ENCODE results near the gene HS3ST3A1.

The HS3ST3A1 gene

GRCh38 chr17:13600475-13601321 is 1.0 kb downstream of the HS3ST3A1 start:
- no peak for TF ChIP-seq CTCF (IDR thresholded peaks at IDR 0.05; ENCODE audit: low read depth, low read length, missing control alignments)
- no peak for DNase-seq (ENCODE audit: low read depth)
- in situ Hi-C loops (cut with HindIII; ENCODE audit: low sequenced_read_pairs): no loop called here
- peak overlapping the region; percentile 70 for H3K4me3 ChIP-seq (ENCODE audit: low read depth, low read length)

DNA sequence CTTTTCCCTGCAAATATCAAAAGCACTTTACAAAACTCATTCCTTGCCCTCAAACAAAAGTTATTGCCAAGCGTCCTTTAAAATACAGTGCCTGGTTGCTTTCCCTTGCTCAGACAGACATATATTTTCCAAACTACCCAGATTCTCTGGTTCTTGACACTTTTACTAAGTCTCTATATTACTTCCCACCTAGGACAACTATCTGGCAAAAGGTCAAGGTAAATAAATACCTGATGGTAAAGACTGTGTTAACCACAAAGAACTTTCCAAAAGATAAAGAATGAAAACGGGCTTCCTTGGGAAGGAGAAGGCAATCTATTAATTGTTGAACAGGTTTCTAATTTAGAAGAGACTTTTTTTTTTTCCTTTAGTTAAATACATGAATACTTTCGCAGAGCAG is 1.9 kb downstream of the HS3ST3A1 start:
- in situ Hi-C loops (cut with HindIII; ENCODE audit: low sequenced_read_pairs): no loop called here
- no peak for TF ChIP-seq CTCF (IDR thresholded peaks at IDR 0.05; ENCODE audit: low read depth, low read length, missing control alignments)
- H3K4me3 ChIP-seq (ENCODE audit: low read depth, low read length): peak overlapping the region; percentile 70
- no peak for DNase-seq (ENCODE audit: low read depth)

DNA sequence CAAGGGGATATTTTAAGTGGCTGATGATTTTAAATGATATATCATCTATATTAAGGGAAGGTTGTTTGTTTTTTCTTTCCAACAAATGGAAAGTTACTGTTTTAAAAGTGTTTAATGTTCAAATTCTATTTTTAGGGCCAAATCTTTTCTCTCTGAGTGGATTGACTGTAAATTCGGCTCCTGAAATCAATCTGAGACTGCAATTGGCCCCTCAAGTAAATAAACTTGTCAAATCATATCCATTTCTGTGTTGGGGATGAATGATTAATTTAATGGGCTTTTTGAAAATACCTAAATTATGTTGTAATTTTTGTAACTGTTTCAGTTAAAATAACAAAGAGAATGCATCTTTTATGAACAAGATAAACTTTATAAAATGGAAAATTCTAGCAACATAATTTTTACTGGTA is 2.6 kb downstream of the HS3ST3A1 start:
- no peak for TF ChIP-seq CTCF (IDR thresholded peaks at IDR 0.05; ENCODE audit: low read depth, low read length, missing control alignments)
- in situ Hi-C loops (cut with HindIII; ENCODE audit: low sequenced_read_pairs): no loop called here
- peak overlapping the region; percentile 70 for H3K4me3 ChIP-seq (ENCODE audit: low read depth, low read length)
- DNase-seq (ENCODE audit: low read depth): no peak

DNA sequence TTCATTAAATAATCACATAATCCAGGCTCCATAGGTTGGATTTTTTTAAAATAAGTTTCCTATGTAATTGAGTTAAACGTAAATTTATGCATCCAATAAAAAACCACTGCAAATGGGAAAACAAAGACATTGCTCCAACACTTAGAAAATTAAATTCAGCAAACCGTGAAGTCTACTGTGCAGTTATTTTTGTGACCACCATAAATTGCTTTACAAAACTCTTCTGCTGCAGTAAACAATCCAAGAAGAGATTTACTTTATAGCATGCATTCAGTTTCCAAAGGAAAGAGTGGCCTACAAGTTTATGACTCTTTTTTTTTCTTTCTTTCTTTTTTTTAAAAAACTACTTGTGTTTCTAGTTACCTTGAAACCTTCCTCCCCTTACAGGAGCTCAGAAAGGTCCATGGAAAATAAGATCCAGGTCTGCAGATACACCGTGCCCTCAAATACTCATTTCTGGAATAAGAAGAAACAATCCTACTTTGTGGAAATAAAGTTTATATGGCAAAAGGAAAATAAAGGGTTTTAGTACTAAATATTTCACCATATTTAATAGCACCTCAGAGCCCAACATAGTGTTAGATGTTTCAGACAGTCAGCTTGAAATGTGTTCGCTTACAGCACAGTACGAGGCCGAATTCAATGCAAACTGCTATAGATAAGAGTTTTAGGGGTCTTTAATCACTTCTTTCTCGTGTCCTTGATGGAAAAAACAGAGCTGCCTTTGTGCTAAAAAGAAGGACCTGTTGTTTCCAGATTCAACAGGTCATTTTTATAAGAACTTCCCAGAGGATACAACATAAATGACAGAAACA is 3.2 kb downstream of the HS3ST3A1 start:
- no peak for DNase-seq (ENCODE audit: low read depth)
- peak overlapping the region; percentile 70 for H3K4me3 ChIP-seq (ENCODE audit: low read depth, low read length)
- in situ Hi-C loops (cut with HindIII; ENCODE audit: low sequenced_read_pairs): no loop called here
- TF ChIP-seq CTCF (IDR thresholded peaks at IDR 0.05; ENCODE audit: low read depth, low read length, missing control alignments): no peak

GRCh38 chr17:13597723-13598347 is 3.9 kb downstream of the HS3ST3A1 start:
- peak; percentile 62 for TF ChIP-seq CTCF (IDR thresholded peaks at IDR 0.05; ENCODE audit: low read depth, low read length, missing control alignments)
- DNase-seq (ENCODE audit: low read depth): no peak
- H3K4me3 ChIP-seq (ENCODE audit: low read depth, low read length): peak overlapping the region; percentile 23
- in situ Hi-C loops (cut with HindIII; ENCODE audit: low sequenced_read_pairs): no loop called here

DNA sequence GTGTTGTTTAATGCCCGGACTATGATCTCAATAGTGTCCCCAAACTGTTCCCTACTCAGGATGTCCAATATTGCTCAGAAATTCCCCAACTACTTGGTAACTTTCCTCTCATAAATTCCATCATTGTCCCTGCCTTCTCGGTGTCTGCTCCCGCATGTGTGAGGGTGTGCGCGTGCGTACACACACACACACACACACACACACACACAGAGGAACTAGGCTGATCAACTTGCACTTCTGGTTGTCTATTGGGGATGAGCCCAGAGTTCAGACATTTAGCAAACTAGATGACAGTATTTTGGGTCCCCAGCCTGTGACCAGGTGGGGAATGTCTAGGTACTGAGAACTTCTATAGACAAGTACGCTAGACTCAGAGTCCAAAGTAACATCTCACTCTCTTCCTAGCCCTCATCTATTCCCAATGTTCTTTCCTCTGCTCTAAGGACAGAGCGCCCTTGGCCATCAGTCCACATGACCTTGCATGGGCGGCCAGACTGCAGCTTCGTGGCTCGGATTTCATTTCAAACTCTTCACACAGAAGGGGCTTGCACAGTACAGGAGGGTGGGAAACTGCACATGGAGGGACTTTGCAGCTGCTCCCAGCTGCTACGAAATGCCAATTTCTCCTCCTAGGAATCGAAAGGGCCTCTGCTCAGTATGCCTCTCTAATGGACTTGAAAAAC is 5.3 kb downstream of the HS3ST3A1 start:
- H3K4me3 ChIP-seq (ENCODE audit: low read depth, low read length): no peak overlapping the region
- TF ChIP-seq CTCF (IDR thresholded peaks at IDR 0.05; ENCODE audit: low read depth, low read length, missing control alignments): no peak

More for the DNA sequence above, 5.3 kb downstream of the HS3ST3A1 start:
- no peak for DNase-seq (ENCODE audit: low read depth)
- in situ Hi-C loops (cut with HindIII; ENCODE audit: low sequenced_read_pairs): no loop called here
